ENCODE data around the gene MYO5A. TPM values are rescaled to one million over a fixed set of nuclear protein-coding genes. Genes with fewer than 3 reads are reported as not detected.

Gene MYO5A
- total and polyA plus RNA-seq, 3 experiments from 2014 or later: 15.8 to 37.3 (median 31.0) TPM

- Mint-ChIP-seq H3K27me3 (no peaks in the 10 kb centered on the region), H3K27ac (peak overlapping the region in 4 of 8 donors; percentile 12 to 59 (median 30)), H3K9me3 (no peaks in the 10 kb centered on the region), H3K36me3 (peaks cover 8 to 90% (median 31%) of the 10 kb centered on the region in 3 donors), H3K4me1 (no peaks in the 10 kb centered on the region), H3K4me3 (no peak overlapping the region)
- H3K27me3 ChIP-seq (ENCODE audit: insufficient read depth, low read length, poor library complexity, severe bottlenecking): no peaks in the 10 kb centered on the region
- no peaks in the 10 kb centered on the region for H3K9me3 ChIP-seq (ENCODE audit: low read length)
- no peak overlapping the region for H3K27ac ChIP-seq (ENCODE audit: low read depth, low read length)
- ChIA-PET CTCF (no interaction called here), POLR2A (no interaction called here)
- H3K4me3 ChIP-seq (ENCODE audit: low read length): no peak overlapping the region
- no peak for DNase-seq
- no peaks in the 10 kb centered on the region for H3K4me1 ChIP-seq (ENCODE audit: insufficient read depth, low read length)
- peaks cover 3% of the 10 kb centered on the region for H3K36me3 ChIP-seq (ENCODE audit: insufficient read depth, low read length)
Observed at GRCh38 chr15:52362497-52362896, 166.2 kb downstream of the MYO5A start.

GRCh38 chr15:52361975-52362494 lies 166.6 kb downstream of the MYO5A start:
- H3K4me1 Mint-ChIP-seq: no peaks in the 10 kb centered on the region
- Histone ChIP-seq H3K4me3 (ENCODE audit: low read length) (no peak overlapping the region), H3K4me1 (ENCODE audit: insufficient read depth, low read length) (no peaks in the 10 kb centered on the region), H3K9me3 (ENCODE audit: low read length) (no peaks in the 10 kb centered on the region), H3K36me3 (ENCODE audit: insufficient read depth, low read length) (peaks cover 3% of the 10 kb centered on the region), H3K27me3 (ENCODE audit: insufficient read depth, low read length, poor library complexity, severe bottlenecking) (no peaks in the 10 kb centered on the region), H3K27ac (ENCODE audit: low read depth, low read length) (no peak overlapping the region)
- H3K9me3 Mint-ChIP-seq: no peaks in the 10 kb centered on the region
- peak overlapping the region in 3 of 8 donors; percentile 36 to 78 (median 44) for H3K27ac Mint-ChIP-seq
- CTCF ChIA-PET: no interaction called here
- no peak for DNase-seq
- POLR2A ChIA-PET: no interaction called here
- H3K4me3 Mint-ChIP-seq: no peak overlapping the region
- H3K27me3 Mint-ChIP-seq: no peaks in the 10 kb centered on the region
- H3K36me3 Mint-ChIP-seq: peaks cover 8 to 88% (median 31%) of the 10 kb centered on the region in 3 donors

- CTCF ChIA-PET: no interaction called here
- Histone ChIP-seq H3K4me3 (ENCODE audit: low read length) (no peak overlapping the region), H3K27ac (ENCODE audit: low read depth, low read length) (no peak overlapping the region), H3K9me3 (ENCODE audit: low read length) (no peaks in the 10 kb centered on the region), H3K27me3 (ENCODE audit: insufficient read depth, low read length, poor library complexity, severe bottlenecking) (no peaks in the 10 kb centered on the region), H3K4me1 (ENCODE audit: insufficient read depth, low read length) (no peaks in the 10 kb centered on the region), H3K36me3 (ENCODE audit: insufficient read depth, low read length) (peaks cover 3% of the 10 kb centered on the region)
- Mint-ChIP-seq H3K27me3 (no peaks in the 10 kb centered on the region), H3K36me3 (peaks cover 8 to 85% (median 29%) of the 10 kb centered on the region in 3 donors), H3K4me3 (no peak overlapping the region), H3K27ac (peak overlapping the region in 2 of 8 donors; percentile 44 to 78), H3K4me1 (no peaks in the 10 kb centered on the region), H3K9me3 (no peaks in the 10 kb centered on the region)
- POLR2A ChIA-PET: no interaction called here
- DNase-seq: no peak
Observed at GRCh38 chr15:52361494-52361893, 167.2 kb downstream of the MYO5A start.

- Histone ChIP-seq H3K36me3 (ENCODE audit: insufficient read depth, low read length) (peaks cover 3% of the 10 kb centered on the region), H3K27me3 (ENCODE audit: insufficient read depth, low read length, poor library complexity, severe bottlenecking) (no peaks in the 10 kb centered on the region), H3K9me3 (ENCODE audit: low read length) (no peaks in the 10 kb centered on the region), H3K4me3 (ENCODE audit: low read length) (no peak overlapping the region), H3K4me1 (ENCODE audit: insufficient read depth, low read length) (no peaks in the 10 kb centered on the region), H3K27ac (ENCODE audit: low read depth, low read length) (no peak overlapping the region)
- H3K9me3 Mint-ChIP-seq: no peaks in the 10 kb centered on the region
- H3K36me3 Mint-ChIP-seq: peaks cover 8 to 79% (median 25%) of the 10 kb centered on the region in 3 donors
- H3K27me3 Mint-ChIP-seq: no peaks in the 10 kb centered on the region
- peak overlapping the region in 4 of 8 donors; percentile 11 to 77 (median 28) for H3K27ac Mint-ChIP-seq
- H3K4me3 Mint-ChIP-seq: no peak overlapping the region
- CTCF ChIA-PET: interaction anchor here (1.6 kb wide), 1 partner anchor 29 kb away, joined by 4 read pairs; no protein-coding TSS in a partner anchor
- no peak for DNase-seq
- POLR2A ChIA-PET: no interaction called here
- H3K4me1 Mint-ChIP-seq: no peaks in the 10 kb centered on the region
Observed at GRCh38 chr15:52360229-52361203, 168.2 kb downstream of the MYO5A start.

GRCh38 chr15:52359722-52360121 lies 169.0 kb downstream of the MYO5A start:
- Histone ChIP-seq H3K36me3 (ENCODE audit: insufficient read depth, low read length) (peaks cover 3% of the 10 kb centered on the region), H3K27me3 (ENCODE audit: insufficient read depth, low read length, poor library complexity, severe bottlenecking) (no peaks in the 10 kb centered on the region), H3K27ac (ENCODE audit: low read depth, low read length) (no peak overlapping the region), H3K4me1 (ENCODE audit: insufficient read depth, low read length) (no peaks in the 10 kb centered on the region), H3K4me3 (ENCODE audit: low read length) (no peak overlapping the region), H3K9me3 (ENCODE audit: low read length) (no peaks in the 10 kb centered on the region)
- no peaks in the 10 kb centered on the region for H3K4me1 Mint-ChIP-seq
- DNase-seq: no peak
- no peak overlapping the region for H3K4me3 Mint-ChIP-seq
- peaks cover 8 to 77% (median 19%) of the 10 kb centered on the region in 3 donors for H3K36me3 Mint-ChIP-seq
- CTCF ChIA-PET: interaction anchor here (1.6 kb wide), 1 partner anchor 29 kb away, joined by 4 read pairs; no protein-coding TSS in a partner anchor
- no peaks in the 10 kb centered on the region for H3K9me3 Mint-ChIP-seq
- POLR2A ChIA-PET: no interaction called here
- no peaks in the 10 kb centered on the region for H3K27me3 Mint-ChIP-seq
- H3K27ac Mint-ChIP-seq: no peak overlapping the region

GRCh38 chr15:52357949-52358348 lies 170.7 kb downstream of the MYO5A start:
- Histone ChIP-seq H3K27ac (ENCODE audit: low read depth, low read length) (no peak overlapping the region), H3K36me3 (ENCODE audit: insufficient read depth, low read length) (peaks cover 3% of the 10 kb centered on the region), H3K4me1 (ENCODE audit: insufficient read depth, low read length) (no peaks in the 10 kb centered on the region), H3K9me3 (ENCODE audit: low read length) (no peaks in the 10 kb centered on the region), H3K4me3 (ENCODE audit: low read length) (no peak overlapping the region), H3K27me3 (ENCODE audit: insufficient read depth, low read length, poor library complexity, severe bottlenecking) (no peaks in the 10 kb centered on the region)
- no peaks in the 10 kb centered on the region for H3K27me3 Mint-ChIP-seq
- peak overlapping the region in 3 of 8 donors; percentile 10 to 63 (median 36) for H3K27ac Mint-ChIP-seq
- ChIA-PET POLR2A (no interaction called here), CTCF (no interaction called here)
- H3K4me1 Mint-ChIP-seq: no peaks in the 10 kb centered on the region
- no peaks in the 10 kb centered on the region for H3K9me3 Mint-ChIP-seq
- no peak overlapping the region for H3K4me3 Mint-ChIP-seq
- DNase-seq: no peak
- peaks cover under 1 to 75% (median 10%) of the 10 kb centered on the region in 3 donors for H3K36me3 Mint-ChIP-seq

GRCh38 chr15:52352086-52352485 lies 176.6 kb downstream of the MYO5A start:
- POLR2A ChIA-PET: no interaction called here
- no peak overlapping the region for H3K27ac ChIP-seq (ENCODE audit: low read depth, low read length)

More at GRCh38 chr15:52352086-52352485, 176.6 kb downstream of the MYO5A start:
- Mint-ChIP-seq H3K27me3 (no peaks in the 10 kb centered on the region), H3K27ac (peak overlapping the region in 3 of 8 donors; percentile 24 to 66 (median 41)), H3K4me1 (peaks cover 0 to 1% (median 0%) of the 10 kb centered on the region in 3 donors), H3K4me3 (no peak overlapping the region), H3K9me3 (no peaks in the 10 kb centered on the region), H3K36me3 (peaks cover 0 to 68% (median 13%) of the 10 kb centered on the region in 3 donors)
- Histone ChIP-seq H3K27me3 (ENCODE audit: insufficient read depth, low read length, poor library complexity, severe bottlenecking) (no peaks in the 10 kb centered on the region), H3K9me3 (ENCODE audit: low read length) (no peaks in the 10 kb centered on the region), H3K36me3 (ENCODE audit: insufficient read depth, low read length) (peaks cover 18% of the 10 kb centered on the region), H3K4me1 (ENCODE audit: insufficient read depth, low read length) (no peaks in the 10 kb centered on the region), H3K4me3 (ENCODE audit: low read length) (no peak overlapping the region)
- CTCF ChIA-PET: no interaction called here
- no peak for DNase-seq
